Brain pericyte (primary cell): ENCODE results near the gene ANKLE2.
"Not testable (repeated sequence)": the region's sequence is repeated elsewhere in the genome, so short reads cannot be mapped to it uniquely, and the experiment has no call there.

Source experiments
- DNase-seq: peaks from one replicate; pipeline ENCODE4 v3.0.0-alpha.2; 2012; ENCODE audit warnings: low read depth, low spot score

The ANKLE2 gene

DNA sequence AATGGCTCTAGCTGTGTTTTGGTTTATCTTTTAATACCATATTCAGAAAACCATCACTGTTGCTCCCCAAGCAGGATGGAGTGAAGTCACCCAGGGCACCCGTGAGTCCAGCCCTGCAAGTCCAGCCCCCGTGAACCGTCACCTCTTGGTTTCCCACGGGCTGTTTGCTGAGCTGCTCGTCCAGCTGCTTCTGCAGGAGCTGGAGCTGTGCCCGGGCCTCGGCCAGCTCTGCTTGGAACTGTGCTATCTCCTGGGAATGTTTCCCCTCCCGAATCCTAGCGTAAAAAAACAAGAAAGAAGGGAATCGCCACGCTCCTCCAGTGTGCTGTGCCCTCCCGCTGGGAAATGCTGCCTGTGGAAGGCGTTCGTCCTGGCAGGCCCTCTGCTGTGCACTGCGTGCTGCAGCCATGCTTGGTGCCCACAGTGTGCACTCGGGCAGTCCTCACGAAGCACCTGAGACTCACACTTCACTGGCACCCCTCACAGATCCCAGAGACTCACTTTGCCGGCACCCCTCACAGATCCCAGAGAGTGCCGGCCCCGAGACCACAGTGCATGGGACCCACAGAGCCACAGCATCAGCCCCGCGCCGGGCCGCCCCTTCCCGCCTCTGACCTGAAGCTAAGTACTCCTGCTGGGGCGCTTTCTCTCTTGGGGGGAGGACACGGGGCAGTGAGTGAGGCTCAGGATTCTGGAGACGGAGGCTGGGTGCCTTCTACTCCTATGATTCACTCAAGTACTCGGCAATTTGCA is 15.4 kb upstream of the ANKLE2 start:
- DNase-seq = peak; percentile 86

DNA sequence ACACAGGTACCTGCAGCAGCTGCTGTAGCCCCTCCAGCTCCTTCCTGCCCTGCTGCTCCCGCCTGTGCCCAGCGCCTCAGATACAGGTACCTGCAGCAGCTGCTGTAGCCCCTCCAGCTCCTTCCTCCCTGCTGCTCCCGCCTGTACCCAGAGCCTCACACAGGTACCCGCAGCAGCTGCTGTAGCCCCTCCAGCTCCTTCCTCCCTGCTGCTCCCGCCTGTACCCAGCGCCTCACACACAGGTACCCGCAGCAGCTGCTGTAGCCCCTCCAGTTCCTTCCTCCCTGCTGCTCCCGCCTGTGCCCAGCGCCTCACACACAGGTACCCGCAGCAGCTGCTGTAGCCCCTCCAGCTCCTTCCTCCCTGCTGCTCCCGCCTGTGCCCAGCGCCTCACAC is 14.6 kb upstream of the ANKLE2 start:
- not testable (repeated sequence) for DNase-seq

DNA sequence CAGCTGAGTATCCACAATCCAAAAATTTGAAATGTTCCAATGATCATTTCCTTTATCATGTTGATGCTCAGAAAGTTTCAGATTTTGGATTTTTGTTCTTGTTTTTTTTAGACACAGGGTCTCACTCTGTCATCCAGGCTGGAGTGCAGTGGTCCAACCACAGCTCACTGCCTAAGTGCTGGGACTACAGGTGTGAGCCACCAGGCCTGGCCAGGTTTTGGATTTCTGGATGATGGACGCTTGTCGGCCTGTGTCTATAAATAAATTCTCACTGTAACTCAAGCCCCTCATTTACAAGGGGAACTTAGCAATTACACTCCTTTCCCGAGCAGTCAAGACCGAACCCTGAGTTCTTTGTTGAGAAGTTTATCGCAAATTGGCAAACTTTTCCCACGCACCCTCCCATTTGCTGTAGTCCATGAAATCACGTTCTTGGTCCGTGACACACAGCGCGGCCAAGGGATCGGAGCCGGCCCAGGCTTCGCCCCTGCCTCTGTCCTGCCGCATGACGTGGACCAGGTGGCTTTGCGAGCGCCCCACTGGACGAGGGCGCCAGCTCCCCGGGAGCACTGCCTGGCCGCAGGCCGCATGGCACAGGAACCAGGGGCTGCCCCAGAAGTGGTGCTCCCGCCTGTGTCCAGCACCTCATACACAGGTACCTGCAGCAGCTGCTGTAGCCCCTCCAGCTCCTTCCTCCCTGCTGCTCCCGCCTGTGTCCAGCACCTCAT is 14.0 kb upstream of the ANKLE2 start:
- DNase-seq = no peak

GRCh38 chr12:132774646-132775275 is 13.1 kb upstream of the ANKLE2 start:
- no peak for DNase-seq

- DNase-seq = no peak
Measured at GRCh38 chr12:132774159-132774558, 12.5 kb upstream of the ANKLE2 start.

DNA sequence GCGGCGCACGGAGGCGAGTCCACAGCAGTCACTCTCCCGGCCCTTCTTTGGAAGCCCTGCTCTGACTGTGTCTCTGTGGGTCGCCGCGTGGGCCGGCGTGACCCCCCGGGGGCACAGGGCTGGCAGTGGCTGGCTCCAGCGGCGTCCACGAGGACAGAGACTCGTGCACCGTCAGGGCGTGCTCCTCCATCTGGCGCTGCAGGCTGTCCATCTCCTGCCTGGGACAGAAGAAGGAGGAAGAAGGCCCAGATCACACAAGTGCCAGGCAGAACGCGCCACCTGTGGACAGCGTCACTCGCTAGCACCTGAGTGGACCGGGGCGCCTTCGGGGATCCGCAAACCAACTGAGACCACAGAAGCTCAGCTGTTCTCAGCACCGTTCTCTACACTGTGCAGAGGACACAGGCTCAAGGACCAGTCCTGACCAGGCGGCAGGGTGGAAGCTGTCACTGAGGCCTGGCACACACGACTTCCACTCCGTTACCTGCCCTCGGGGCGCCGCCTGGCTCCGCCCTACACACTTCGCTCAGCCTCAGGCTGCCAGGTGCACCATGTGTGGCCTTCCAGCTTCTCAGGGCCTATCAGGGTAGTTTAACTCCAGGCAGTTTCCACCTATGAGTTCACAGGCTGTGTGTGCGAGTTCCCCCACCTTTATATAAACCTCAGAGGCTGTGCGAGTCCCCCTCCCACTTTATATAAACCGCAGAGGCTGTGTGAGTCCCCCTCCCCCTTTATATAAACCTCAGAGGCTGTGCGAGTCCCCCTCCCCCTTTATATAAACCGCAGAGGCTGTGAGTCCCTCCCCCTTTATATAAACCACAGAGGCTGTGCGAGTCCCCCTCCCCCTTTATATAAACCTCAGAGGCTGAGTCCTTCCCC is 11.7 kb upstream of the ANKLE2 start:
- DNase-seq = no peak

GRCh38 chr12:132772606-132773005 is 11.0 kb upstream of the ANKLE2 start:
- no peak for DNase-seq

GRCh38 chr12:132771126-132771838 is 9.7 kb upstream of the ANKLE2 start:
- no peak for DNase-seq

GRCh38 chr12:132766380-132767085 is 4.9 kb upstream of the ANKLE2 start:
- DNase-seq = no peak

DNA sequence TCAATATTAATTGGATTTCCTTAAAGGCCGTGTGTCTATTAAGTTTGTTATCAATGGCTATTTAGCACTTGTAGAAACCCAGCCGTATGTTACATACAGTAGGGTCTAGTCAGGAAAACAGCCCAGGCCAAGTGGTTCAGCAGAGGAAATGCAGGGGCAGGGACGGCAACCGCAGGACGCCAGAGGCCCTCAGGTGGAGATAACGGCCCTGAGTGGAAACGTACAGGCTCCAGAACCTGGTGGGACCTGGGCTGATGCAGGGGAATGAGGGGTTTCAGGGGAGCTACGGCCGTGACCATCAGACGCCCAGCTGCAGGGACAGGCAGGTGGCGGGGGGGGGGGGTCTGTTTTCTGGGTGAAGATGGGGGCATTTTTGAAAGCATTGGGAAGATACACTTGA is 3.7 kb upstream of the ANKLE2 start:
- no peak for DNase-seq

GRCh38 chr12:132764231-132764630 is 2.6 kb upstream of the ANKLE2 start:
- DNase-seq = no peak

GRCh38 chr12:132761921-132762583 is 420 bp upstream of the ANKLE2 start:
- peak; percentile 63 for DNase-seq

DNA sequence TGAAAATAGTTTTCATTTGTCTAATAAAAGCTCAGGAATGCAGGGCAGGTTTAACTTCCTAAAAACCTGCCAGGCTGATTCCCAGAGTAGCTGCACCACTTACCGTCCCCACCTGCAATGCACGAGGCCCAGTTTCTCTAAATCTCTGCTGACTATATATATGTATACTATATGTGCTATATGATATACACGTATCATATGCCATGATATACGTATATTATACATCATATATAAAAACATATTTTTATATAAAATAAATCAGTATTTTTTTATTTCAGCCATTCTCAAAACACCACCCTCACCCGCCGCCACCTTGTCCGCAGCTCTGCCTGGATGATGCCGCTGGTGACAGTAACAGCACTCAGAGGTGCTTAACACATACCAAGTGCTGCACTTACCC is 2.3 kb downstream of the ANKLE2 start:
- DNase-seq = no peak

- not testable (repeated sequence) for DNase-seq
Measured at GRCh38 chr12:132758825-132759224, 2.8 kb downstream of the ANKLE2 start.

DNA sequence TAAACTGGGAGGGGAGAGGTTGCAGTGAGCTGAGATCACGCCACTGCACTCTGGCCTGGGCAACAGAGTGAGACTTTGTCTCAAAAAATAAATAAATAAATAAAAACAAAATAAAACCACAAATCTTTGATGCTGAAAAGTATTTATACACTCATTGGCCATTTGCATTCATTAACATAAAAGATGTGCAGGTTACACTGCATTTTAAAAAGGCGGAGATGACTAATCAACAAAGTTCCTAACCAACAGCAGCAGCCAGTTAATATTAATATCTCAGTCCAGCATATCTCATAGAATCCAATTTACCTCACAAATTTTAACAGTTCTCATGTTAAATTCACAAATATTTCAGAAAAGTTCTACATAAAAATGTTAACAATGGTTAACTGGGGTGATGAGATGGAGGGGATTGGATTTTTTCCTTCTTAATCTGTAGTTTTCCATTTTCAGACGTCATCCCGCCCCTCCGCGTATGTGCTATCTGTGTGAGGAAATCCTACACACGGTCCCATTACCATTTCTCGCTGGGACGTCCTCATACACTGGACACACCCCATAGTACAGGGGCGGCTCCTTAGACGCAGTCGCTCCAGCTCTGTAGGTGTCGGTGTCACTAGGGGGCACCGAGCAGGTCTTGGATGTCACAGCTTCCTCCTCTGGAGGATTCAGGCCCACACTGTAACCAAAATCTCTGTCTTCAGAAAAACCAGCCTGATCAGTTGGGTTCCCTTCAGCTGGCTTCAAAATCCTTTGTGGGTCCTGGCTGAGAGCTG is 7.3 kb downstream of the ANKLE2 start:
- DNase-seq = no peak

DNA sequence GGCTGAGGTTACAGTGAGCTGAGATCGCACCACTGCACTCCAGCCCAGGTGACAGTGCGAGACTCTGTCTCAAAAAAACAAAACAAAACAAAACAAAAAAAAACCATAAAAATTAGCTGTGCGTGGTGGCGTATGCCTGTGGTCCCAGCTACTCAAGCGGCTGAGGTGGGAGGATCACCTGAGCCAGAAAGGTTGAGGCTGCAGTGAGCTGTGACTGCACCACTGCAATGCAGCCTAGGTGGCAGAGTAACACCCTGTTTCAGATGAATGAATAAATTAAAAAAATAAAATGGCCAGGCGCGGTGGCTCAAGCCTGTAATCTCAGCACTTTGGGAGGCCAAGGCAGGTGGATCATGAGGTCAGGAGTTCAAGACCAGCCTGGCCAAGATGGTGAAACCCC is 8.0 kb downstream of the ANKLE2 start:
- not testable (repeated sequence) for DNase-seq

GRCh38 chr12:132748319-132748718 is 13.3 kb downstream of the ANKLE2 start:
- no peak for DNase-seq

- DNase-seq = no peak
Measured at GRCh38 chr12:132747896-132748295, 13.7 kb downstream of the ANKLE2 start.

- no peak for DNase-seq
Measured at GRCh38 chr12:132747395-132747794, 14.2 kb downstream of the ANKLE2 start.
